ENCODE measurements around the gene ADARB2.

Gene ADARB2

DNA sequence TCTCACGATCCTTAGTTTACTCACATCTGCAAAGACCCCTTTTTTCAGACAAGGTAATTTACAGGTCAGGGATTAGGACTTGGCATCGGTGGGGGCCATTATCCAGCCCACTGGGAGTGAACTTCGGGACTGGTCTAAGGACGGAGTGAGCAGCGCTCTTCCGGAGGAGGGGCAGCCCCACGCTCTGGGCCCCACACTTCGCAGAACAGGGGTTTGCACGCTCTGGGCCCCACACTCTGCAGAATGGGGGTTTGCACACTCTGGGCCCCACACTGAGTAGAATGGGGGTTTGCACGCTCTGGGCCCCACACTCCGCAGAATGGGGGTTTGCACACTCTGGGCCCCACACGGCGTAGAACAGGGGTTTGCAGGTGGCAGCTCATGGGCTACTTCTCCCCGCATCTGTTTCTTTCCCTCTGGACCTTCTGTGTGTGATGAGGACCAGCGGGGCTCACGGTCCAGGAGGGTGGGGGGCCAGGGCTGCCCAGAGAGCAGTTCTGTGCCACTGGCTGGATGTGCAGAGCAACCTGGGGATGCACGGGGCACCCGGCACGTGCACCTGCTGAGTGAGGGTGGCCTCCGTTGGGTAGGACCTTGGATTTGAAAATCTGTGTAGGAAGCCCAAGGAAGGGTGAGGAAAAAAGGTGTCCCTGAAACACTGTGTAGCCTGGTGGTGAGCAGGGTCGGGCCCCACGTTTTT is 546.4 kb downstream of the ADARB2 start:
- no peak for DNase-seq

- DNase-seq: no peak
Observed at GRCh38 chr10:1190052-1190395, 547.3 kb downstream of the ADARB2 start.

- no peak for DNase-seq
Observed at GRCh38 chr10:1189166-1190051, 547.9 kb downstream of the ADARB2 start.

GRCh38 chr10:1188558-1189135 is 548.7 kb downstream of the ADARB2 start:
- DNase-seq: no peak

DNA sequence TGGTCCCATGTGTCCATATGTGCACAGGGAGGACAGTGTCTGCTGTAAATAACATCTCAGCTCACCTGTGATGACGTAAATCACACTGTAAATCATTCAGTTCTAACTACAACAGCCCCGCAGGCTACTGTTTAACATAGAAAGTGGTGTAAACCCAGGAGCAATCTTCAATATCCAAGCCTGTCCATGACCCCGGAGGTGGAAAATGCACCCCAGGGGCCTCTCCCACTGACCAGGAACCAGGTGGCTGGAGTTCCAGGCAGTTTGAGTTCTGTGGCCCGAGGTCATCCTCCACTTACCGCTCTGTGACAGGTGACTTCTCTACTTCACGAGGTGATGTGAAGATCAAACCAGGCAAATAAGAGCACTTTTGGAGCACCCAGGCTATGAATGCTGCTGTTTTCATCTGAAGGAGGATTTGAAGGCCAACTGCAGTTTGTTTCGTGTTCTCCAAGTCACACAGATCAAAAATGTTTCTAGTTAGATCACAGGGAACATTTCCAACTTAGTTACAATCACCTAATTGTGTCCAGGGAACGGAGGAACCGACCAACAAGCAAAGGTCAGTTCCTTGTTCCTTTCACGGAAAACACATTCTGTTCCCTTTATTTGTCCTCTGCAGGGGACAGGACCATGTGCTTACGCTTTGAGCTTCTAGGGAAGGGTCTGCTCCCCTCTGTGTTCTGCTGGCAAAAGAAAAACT is 549.3 kb downstream of the ADARB2 start:
- no peak for DNase-seq

DNA sequence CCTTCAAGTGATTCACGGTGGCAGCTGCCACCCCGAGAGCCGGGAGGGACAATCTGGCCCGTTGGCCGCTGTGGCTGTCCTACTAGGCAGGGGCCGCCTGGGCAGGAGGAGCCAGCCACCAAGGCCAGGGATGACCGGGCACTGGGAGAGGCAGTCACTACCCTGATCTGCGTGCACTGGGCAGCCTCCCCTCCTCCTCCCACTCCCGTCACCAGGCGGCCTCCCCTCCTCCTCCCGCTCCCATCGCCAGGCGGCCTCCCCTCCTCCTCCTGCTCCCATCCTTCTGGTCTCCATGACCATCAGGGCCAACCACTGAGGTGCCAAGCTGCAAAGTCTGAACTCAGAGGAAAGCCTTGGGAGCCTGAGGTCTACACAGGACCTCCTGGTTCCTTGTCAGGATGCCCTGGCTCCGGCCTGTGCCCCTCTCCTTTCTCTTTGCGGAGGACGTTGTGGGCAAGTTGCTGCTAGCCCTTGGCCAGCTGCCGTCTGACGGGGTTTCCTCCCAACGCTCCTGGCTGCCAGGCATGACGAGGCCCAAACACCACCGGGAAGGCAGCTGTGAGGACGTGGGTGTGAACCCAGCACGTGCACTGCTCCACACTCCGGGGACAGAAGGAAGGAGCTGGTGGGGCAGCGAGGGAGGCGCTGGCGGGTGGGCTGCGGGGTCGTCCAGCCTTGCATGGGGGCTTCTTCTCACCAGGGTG is 550.0 kb downstream of the ADARB2 start:
- no peak for DNase-seq

- no peak for DNase-seq
Observed at GRCh38 chr10:1186683-1186990, 550.7 kb downstream of the ADARB2 start.

GRCh38 chr10:1185911-1186682 is 551.2 kb downstream of the ADARB2 start:
- no peak for DNase-seq

GRCh38 chr10:1184541-1185430 is 552.5 kb downstream of the ADARB2 start:
- no peak for DNase-seq

- DNase-seq: no peak
Observed at GRCh38 chr10:1183701-1184100, 553.6 kb downstream of the ADARB2 start.

GRCh38 chr10:1183033-1183396 is 554.3 kb downstream of the ADARB2 start:
- DNase-seq: no peak

- DNase-seq: no peak
Observed at GRCh38 chr10:1182280-1183032, 554.9 kb downstream of the ADARB2 start.

GRCh38 chr10:1180836-1181235 is 556.5 kb downstream of the ADARB2 start:
- no peak for DNase-seq

DNA sequence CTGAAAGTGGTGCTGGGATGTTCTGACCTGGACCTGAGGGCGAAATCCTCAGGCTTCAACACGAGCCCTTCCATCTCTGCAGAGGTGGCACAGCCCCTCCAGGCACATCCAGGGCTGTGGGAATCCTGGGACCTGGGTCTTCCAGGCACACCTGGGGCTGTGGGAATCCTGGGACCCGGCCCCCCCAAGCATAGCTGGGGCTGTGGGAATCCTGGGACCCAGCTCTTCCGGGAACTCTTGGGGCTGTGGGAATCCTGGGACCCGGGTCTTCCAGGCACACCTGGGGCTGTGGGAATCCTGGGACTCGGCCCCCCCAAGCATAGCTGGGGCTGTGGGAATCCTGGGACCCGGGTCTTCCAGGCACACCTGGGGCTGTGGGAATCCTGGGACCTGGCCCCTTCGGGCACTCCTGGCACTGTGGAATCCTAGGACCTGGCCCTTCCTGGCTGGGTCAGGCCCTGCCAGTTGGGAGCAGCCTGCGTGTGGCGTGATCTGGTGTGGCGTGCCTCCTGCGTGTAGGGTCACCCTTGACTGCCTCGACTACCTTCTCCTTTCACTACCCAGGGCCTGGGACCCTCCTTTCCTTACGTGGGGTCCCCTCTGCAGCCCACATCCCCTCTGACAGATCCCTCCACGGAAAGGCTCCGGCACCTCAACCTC is 557.1 kb downstream of the ADARB2 start:
- DNase-seq: no peak

DNA sequence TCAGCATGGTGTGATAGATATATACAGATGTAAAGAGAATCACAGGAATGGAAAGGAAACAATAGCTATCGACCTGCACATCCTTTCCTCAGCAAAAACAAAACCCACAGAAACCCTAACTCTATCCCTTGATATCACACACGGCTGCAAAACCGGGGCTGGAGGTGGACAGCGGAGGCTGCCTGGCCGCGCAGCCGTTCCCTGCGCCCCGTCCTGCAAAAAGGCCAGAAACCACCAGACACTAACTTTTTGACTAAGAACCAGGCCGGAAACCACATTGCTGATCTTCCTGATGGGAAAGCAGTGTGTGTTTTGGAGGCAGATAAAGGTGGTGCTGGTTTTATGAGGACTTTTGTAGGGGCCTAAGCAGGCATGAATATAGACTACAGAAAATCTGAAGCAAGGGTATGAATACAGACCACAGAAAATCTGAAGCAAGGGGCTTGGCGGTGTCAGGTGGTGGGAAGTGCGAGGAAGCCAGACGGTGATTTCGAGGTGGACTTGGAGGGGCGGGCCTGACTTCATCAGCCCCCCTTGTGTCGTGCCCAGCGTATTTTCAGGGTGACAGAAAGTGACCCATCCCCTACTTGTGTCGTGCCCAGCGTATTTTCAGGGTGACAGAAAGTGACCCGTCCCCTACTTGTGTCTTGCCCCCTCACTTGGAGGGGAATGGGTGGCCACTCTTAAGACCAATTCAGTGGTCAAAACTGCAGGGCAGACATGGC is 557.8 kb downstream of the ADARB2 start:
- DNase-seq: no peak

DNA sequence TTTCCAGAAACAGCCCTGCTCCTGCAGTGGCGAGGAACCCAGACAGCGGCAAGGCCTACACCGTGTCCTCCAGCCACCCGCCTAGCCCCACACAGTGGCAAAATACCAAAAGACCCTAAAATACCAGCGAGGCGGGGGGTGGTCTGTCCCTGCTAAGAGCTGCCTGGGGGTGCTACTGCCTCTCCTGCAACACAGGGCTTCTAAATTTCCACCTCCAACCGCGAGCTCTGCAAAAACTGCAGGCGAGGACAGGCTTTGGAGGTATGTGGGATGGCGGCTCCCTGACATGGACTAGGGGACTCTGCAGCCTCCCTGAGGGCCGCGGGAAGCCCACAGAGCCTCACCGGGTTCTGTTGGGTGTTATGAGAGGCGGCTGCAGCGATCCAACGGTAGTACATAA is 558.8 kb downstream of the ADARB2 start:
- DNase-seq: no peak

DNA sequence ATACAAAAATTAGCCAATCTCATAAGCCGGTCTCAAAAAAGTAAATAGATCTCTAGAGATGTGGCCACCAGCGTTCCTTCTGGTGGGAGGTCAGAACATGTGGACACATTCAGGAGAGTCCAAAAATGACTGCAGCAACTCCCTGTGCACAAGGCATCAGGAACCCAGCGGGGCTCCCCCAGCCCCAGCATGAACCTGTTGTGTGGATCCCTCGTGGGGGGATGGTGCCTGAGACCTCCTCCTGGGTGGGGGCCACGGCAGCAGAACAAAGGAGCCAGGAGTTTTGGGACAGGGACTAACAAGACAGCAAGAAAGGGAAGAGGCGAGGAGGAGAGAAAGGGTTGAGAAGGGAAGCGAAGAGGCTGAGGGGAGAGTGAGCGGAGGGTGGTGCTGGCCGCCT is 559.4 kb downstream of the ADARB2 start:
- no peak for DNase-seq

GRCh38 chr10:1175956-1176565 is 561.3 kb downstream of the ADARB2 start:
- no peak for DNase-seq

GRCh38 chr10:1174022-1174421 is 563.3 kb downstream of the ADARB2 start:
- no peak for DNase-seq

Data from NCI-H2029 treated with DMSO at 0.1 percent for 48 hours (cell line).